T-helper 2 cell treated with Interferon-gamma antibody and Interleukin-4, amounts not matched to agents 5 μg/mL and 100 μg/mL, for 36 hours (primary cell): ENCODE data around the gene GH1.

Source experiments
- DNase-seq: peaks from one replicate; pipeline ENCODE4 v3.0.0; 2021; ENCODE audit warnings: low spot score
- H3K27ac Mint-ChIP-seq: one replicate; pipeline ENCODE4 v1.8.0; 2021; ENCODE audit warnings: mild to moderate bottlenecking, mixed read lengths
- H3K27me3 Mint-ChIP-seq: one replicate; pipeline ENCODE4 v1.8.0; 2021; ENCODE audit warnings: low read depth, mixed read lengths
- H3K36me3 Mint-ChIP-seq: one replicate; pipeline ENCODE4 v1.8.0; 2021; ENCODE audit warnings: low read depth, mixed read lengths
- H3K4me1 Mint-ChIP-seq: one replicate; pipeline ENCODE4 v1.8.0; 2021; ENCODE audit warnings: low read depth, mixed read lengths
- H3K4me3 Mint-ChIP-seq: one replicate; pipeline ENCODE4 v1.8.0; 2022; ENCODE audit warnings: mild to moderate bottlenecking, moderate library complexity, mixed read lengths
- H3K9me3 Mint-ChIP-seq: one replicate; pipeline ENCODE4 v1.8.0; 2021; ENCODE audit warnings: mixed read lengths

The GH1 gene

DNA sequence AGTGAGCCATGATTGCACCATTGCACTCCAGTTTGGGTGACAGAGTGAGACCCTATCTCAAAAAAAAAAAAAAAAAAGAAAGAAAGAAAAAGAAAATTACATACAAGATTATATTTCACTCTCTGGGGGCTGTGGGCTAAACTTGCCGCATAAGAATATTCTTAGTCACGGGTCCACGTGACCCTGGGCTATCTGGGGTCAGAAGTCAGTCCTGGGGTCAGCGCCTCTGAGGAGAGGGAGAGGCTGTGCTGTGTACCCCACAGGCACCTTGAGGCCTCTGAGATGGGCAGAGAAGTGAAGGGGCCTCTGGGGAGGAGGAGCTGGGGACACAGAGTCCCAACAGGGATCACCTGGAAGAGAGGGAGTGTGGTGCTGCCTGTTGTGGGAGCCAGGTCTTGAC, 19.3 kb upstream of the GH1 start:
- Mint-ChIP-seq H3K27me3 (peaks cover 6% of the 10 kb centered on the region), H3K27ac (no peak overlapping the region), H3K4me3 (no peak overlapping the region), H3K36me3 (no peaks in the 10 kb centered on the region), H3K4me1 (peaks cover 9% of the 10 kb centered on the region), H3K9me3 (no peaks in the 10 kb centered on the region)
- no peak for DNase-seq

DNA sequence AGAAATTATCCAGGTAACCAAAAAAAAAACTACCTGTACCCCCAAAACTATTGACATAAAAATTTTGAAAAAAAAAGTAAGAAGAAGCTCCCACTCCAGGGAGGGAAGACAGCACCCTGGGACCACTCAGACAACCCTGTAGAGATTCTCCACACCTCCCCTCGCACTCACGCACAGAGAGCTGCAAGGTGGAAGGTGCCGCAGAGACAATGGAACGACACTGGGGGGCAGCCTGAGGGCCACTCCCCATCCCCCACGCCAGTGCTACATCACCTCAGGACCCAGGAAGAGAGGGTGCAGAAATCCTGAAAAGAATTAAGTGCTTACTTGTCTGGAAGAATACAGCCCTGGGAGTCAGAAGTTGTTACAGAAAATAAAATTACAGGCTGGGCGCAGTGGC, 18.7 kb upstream of the GH1 start:
- H3K4me3 Mint-ChIP-seq: no peak overlapping the region
- no peak for DNase-seq
- H3K36me3 Mint-ChIP-seq: no peaks in the 10 kb centered on the region
- no peak overlapping the region for H3K27ac Mint-ChIP-seq
- peaks cover 11% of the 10 kb centered on the region for H3K4me1 Mint-ChIP-seq
- peaks cover 6% of the 10 kb centered on the region for H3K27me3 Mint-ChIP-seq
- H3K9me3 Mint-ChIP-seq: no peaks in the 10 kb centered on the region

DNA sequence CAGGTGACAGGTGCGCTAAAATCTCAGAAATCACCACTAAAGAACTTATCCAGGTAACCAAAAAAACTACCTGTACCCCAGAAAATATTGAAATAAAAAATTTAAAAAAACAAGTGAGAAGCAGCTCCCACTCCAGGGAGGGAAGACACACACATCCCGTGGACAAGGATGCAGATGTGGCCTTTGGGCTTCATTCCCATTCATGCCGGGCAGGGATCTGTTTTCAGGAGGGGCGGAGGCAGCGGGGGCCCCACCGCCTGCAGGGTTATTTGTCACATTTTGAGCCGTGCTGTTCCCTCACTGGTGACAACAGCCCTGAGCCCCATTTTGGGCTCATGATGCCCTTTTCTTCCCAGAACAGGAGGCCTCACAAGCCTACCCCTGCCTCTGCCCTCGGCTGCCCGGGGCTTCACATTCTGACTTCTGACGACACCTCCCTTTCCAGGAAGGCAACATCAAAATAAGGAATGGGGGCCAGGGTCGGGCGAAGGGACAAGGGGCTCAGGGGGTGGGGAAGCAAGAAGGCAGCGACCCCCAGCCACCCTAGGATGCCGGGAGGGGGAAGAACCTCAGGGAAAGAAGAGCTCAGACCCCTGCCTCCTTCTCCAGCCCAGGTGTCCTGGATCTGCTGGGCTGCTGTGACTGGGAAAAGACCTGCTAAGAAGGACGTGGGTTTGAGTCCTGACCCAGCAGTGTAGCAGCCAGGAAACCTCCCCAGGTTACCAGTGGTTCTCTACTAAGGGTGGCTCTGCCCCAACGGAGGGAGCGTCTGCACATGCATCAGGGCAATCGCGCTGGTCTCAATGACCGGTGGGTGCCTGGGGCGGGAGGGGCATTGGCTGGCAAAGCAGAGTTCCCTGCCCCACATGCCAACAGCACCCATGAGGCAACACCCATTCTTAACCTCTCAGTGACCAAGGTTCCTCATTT, 15.8 kb upstream of the GH1 start:
- Mint-ChIP-seq H3K4me1 (peaks cover 21% of the 10 kb centered on the region), H3K27ac (no peak overlapping the region), H3K27me3 (peaks cover 6% of the 10 kb centered on the region), H3K9me3 (no peaks in the 10 kb centered on the region), H3K36me3 (peaks cover 4% of the 10 kb centered on the region), H3K4me3 (no peak overlapping the region)
- DNase-seq: no peak

DNA sequence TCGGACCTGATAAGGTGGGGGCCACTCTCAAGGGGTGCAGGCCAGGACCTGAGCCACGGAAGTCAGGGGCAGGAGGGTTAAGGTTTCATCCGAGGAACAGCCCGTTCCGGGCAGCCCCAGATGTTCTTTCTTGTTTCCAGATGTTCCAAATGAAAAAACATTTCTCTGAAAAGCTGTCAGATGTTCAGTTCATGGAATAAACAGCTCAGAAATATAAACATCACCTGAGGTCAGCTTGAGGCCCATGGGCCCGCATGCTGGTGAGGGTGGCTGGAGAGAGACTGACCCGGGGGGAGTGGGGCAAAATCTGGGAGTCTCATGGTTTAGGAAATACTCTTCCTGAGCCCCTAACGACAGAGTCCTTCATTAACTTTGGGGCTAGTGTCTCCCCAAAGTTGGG, 15.0 kb upstream of the GH1 start:
- Mint-ChIP-seq H3K27me3 (peaks cover 6% of the 10 kb centered on the region), H3K4me3 (no peak overlapping the region), H3K4me1 (peaks cover 16% of the 10 kb centered on the region), H3K36me3 (peaks cover 7% of the 10 kb centered on the region), H3K9me3 (no peaks in the 10 kb centered on the region), H3K27ac (no peak overlapping the region)
- DNase-seq: no peak

DNA sequence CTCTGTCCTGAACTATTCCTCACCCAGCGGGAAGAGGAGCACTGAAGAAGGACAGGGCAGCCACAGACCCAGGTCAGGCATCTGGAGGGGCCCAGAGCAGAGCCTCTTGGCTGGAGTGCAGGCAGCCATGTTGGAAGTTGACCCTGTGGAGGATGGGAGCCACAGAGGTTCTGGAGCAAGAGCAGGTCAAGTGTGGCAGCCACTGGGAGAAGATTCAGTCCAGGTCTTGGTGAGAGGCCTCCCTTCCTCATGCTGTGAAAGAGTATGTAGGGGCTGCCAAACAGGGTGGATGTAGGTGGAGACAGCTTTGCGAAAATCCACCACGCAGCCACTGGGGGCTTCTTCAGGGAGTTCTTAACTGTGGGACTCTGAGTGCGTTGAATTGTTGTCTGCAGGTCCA, 14.1 kb upstream of the GH1 start:
- Mint-ChIP-seq H3K4me1 (peaks cover 13% of the 10 kb centered on the region), H3K36me3 (peaks cover 7% of the 10 kb centered on the region), H3K27ac (peak overlapping the region; percentile 49), H3K27me3 (peaks cover 6% of the 10 kb centered on the region), H3K4me3 (peak overlapping the region; percentile 97), H3K9me3 (no peaks in the 10 kb centered on the region)
- no peak for DNase-seq

DNA sequence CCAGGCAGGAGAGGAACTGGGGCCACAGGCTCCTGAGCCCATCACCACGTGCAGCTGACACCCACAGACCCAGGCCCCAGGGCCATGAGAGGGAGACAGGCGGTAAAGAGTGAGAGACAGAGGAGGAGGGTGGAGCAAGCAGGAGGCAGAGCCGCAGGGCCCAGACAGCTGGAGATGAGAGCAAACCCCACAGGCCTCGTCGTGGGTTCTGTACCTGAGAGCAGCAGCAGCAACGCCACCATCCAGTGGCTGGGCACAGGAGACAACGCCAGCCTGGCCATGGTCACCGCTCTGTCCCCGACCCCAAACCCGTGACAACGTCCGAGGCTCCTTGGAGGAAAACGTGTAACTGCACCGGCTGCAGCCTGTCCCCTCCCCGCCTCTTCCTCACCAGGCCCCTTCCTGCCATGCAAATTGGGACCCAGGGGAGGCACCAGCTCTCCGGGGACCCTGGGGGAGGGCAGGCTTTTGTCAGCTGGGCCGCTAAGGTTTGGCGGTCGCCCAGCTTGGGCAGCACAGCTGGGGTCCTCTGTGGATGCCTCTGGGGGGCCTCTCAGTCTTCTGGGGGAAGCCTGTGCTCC, 13.4 kb upstream of the GH1 start, which contains the start of gene CD79B:
Gene CD79B, minus strand, starts transcription at position 351 of the 581 bp plus-strand sequence. Its CDS starts 70 bp downstream, at position 281.
- DNase-seq: peak; percentile 36
- Mint-ChIP-seq H3K9me3 (no peaks in the 10 kb centered on the region), H3K4me3 (peak within 1 kb of the TSS; percentile 97), H3K4me1 (peaks cover 13% of the 10 kb centered on the region), H3K27ac (peak within 1 kb of the TSS; percentile 91), H3K27me3 (peaks cover 6% of the 10 kb centered on the region), H3K36me3 (peaks cover 7% of the 10 kb centered on the region)

DNA sequence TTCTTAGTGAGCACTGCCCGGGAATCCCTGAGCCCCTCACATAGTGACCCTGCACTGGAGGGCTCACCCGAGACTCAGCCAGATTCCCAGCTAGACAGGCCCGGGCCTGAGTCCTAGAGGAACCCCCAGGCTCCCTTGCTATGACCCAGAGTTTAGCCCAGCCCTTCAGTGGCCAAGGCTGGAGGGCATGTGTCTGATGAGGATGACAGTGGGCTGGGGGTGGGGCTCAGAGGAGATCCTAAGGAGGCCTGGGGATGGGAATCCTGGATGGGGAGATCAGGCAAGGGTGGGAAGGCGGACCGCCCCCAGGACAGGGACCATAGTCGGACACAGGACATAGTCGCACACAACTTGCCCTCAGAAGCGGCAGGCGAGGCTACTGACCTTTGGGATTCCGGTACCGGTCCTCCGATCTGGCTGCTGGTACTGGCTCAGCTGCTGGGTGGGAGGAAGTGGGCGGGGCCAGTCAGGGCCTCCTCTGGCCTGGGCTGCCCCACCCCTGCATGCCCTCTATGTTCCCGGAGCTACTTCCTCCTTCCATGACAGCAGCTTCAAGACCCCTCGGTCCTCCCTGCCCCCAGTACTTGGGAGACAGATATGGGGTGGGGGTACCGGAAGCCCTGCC, 12.4 kb upstream of the GH1 start:
- no peaks in the 10 kb centered on the region for H3K9me3 Mint-ChIP-seq
- peaks cover 7% of the 10 kb centered on the region for H3K36me3 Mint-ChIP-seq
- H3K27me3 Mint-ChIP-seq: peaks cover 4% of the 10 kb centered on the region
- peak overlapping the region; percentile 97 for H3K4me3 Mint-ChIP-seq
- peak overlapping the region; percentile 91 for H3K27ac Mint-ChIP-seq
- H3K4me1 Mint-ChIP-seq: peaks cover 13% of the 10 kb centered on the region
- DNase-seq: peak; percentile 58

DNA sequence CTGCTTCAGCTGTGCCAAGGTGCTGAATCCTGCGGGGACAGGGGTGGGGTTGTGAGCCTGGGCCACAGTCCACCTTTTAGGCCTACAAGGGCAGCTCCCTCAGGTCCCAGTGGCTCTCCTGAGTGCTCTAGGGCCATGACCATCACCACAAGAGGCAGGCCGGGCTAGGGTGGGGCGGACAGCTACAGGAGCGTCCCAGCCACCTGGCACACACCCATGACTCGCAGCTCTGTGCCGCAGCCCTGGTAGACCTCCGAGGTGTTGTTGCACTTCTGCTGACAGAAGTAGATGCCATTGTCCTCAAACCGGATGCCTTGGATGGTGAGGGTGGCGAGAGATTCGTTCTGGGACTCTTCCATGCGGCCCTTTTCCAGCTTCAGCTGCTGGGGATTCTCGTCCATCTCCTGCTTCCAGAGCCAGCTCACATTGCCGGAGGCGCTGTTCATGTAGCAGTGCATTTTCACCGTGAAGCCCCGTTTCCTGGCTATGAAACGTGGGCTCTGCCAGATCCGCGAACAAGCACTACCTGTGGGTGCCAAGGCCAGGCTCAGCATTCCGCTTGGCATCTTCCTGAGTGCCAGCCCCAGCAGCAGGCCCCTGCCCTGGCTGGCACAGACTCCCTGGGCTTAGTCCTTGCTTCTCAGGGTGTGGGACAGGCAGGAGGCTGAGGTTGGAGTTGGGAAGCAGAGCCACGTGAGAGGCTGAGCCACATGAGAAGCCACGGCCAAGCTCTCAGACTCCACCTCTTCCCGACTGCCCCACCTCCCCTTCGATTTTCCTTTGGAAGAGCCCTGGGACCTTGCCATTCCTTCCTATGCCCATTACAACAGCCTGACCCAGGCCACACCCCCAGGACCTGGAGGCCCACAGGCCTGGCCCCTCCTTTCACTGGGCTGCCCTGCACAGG, 11.5 kb upstream of the GH1 start:
- Mint-ChIP-seq H3K9me3 (no peaks in the 10 kb centered on the region), H3K27me3 (no peaks in the 10 kb centered on the region), H3K4me1 (peaks cover 13% of the 10 kb centered on the region), H3K4me3 (peak overlapping the region; percentile 97), H3K36me3 (peaks cover 7% of the 10 kb centered on the region), H3K27ac (no peak overlapping the region)
- DNase-seq: no peak

DNA sequence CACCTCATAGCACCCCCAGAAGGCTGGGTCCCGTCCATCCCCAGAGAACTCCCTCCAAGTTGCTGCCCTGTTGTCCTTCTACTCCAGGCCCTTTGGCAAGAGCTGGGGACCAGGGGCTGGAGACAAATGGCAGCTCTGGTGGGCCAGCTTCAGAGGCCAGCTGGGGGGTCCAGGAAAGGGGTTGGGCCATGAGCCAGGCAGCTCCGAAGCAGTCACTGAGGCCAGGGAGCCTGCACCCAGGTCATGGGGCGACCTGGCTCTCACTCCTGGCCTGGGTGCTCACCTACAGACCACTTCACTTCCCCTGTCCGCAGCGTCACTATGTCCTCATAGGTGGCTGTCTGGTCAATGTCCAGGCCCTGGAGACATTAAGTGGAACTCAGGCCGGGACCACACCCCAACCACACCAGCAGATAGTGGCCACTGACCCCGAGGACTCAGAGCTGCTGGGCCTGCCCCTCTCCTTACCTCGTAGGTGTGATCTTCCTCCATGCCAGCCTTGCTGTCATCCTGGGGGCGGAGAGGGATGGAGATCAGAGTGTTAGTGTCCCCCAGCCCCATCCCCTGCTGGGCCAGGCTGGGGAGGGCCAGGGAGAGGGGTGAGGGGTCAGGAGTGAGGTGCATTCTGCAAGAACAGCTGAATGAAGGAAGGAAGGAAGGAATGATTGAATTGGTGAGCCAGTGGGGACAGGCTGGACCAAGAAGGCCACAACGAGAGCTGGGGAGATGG, 10.5 kb upstream of the GH1 start:
- no peak for DNase-seq
- Mint-ChIP-seq H3K4me1 (peaks cover 13% of the 10 kb centered on the region), H3K4me3 (peak overlapping the region; percentile 38), H3K36me3 (peaks cover 7% of the 10 kb centered on the region), H3K9me3 (no peaks in the 10 kb centered on the region), H3K27me3 (no peaks in the 10 kb centered on the region), H3K27ac (no peak overlapping the region)

DNA sequence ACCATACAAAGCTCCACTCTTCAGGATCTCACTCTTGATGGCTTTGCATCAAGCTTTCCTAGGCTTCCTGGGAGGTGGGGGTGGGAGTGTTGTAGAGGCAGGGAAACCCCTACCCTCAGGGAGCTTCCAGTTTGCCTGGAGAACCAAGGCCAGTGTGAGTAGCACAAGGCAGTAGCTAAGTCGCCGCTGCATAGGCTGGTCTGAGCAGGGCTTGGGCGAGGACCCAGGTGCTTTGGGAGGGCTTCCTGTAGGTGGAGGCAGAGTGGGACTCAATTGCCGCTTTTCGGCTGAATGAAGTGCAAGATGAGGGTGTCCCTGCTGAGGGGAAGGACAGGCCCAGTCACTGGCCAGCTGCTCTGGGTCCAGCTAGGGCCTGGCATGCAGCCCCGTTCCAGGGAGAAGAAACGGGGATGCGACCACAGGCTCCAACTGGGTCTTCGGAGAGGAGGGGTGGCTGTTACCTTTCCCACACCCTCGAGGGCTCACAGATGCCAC, 9.6 kb upstream of the GH1 start:
- H3K4me3 Mint-ChIP-seq: no peak overlapping the region
- H3K4me1 Mint-ChIP-seq: peaks cover 13% of the 10 kb centered on the region
- no peaks in the 10 kb centered on the region for H3K27me3 Mint-ChIP-seq
- H3K36me3 Mint-ChIP-seq: peaks cover 7% of the 10 kb centered on the region
- H3K9me3 Mint-ChIP-seq: no peaks in the 10 kb centered on the region
- H3K27ac Mint-ChIP-seq: no peak overlapping the region
- no peak for DNase-seq

DNA sequence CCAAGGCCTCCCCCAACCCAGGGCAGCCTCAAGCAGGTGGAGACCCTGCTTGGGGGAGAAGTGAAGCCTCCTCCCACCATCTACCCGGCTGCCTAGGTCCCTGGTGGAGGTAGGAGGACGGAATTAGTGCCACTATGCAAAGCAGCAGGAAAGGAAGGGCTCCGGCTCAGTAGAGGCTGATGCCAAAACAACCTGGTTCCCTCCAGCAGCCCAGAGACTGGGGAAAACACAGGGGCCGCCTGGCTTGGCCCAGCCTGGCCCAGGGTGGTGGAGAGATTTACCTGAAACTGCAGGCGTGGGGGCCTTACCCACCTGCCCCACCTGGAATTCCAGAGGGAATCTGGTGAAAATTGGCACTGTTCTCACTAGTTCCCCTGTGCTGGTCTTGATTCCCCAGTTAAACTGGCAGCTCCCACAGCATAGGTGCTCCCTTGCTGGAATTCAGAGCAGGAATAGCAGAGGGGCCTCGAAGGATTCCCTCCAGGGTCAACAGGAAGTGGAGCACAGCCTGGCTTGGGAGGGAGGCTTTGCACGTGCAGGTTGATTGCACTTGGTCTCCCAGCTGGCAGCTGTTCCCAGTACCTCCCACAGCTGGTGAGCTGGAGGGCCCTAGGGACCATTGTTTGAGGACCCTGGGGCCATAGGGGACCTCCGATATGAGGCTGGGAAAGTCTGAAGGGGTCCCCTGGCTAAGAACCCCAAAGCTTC, 9.0 kb upstream of the GH1 start:
- Mint-ChIP-seq H3K9me3 (no peaks in the 10 kb centered on the region), H3K4me1 (peaks cover 12% of the 10 kb centered on the region), H3K36me3 (peaks cover 7% of the 10 kb centered on the region), H3K27me3 (no peaks in the 10 kb centered on the region), H3K27ac (no peak overlapping the region), H3K4me3 (no peak overlapping the region)
- DNase-seq: no peak

DNA sequence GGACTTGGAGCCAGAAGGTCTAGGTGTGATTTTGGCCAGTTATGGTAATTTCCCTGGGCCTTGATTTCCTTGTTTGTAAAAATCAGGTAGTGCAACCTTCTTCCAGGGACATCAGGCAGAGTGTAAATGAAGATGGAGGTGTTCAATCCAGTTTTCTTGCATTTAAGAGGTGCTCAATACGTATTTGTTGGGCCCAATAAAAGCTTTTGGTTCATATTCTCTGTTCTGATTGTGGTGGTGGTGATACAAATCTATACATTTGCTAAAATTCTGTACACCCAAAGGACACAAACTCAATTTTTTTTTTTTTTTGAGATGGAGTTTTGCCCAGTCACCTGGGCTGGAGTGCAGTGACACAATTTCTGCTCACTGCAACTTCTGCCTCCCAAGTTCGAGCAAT, 7.5 kb upstream of the GH1 start:
- peaks cover 7% of the 10 kb centered on the region for H3K36me3 Mint-ChIP-seq
- peaks cover 9% of the 10 kb centered on the region for H3K4me1 Mint-ChIP-seq
- H3K27me3 Mint-ChIP-seq: no peaks in the 10 kb centered on the region
- no peaks in the 10 kb centered on the region for H3K9me3 Mint-ChIP-seq
- DNase-seq: no peak
- H3K27ac Mint-ChIP-seq: no peak overlapping the region
- no peak overlapping the region for H3K4me3 Mint-ChIP-seq
